Fibroblast of pulmonary artery (primary cell): ENCODE data around the gene TBC1D8.

Source experiments
- DNase-seq: peaks from one replicate; pipeline ENCODE4 v3.0.0-alpha.2; 2010; ENCODE audit warnings: low read depth
- H3K4me3 ChIP-seq: replicated peaks from 2 replicates; pipeline ENCODE4 v1.5.1; 2011; ENCODE audit warnings: low read depth, mild to moderate bottlenecking, control low read depth, low read length, moderate library complexity
- TF ChIP-seq, protein P1 (sequence below): IDR thresholded peaks from 2 replicates; pipeline ENCODE4 v1.5.1; 2011; ENCODE audit warnings: mild to moderate bottlenecking, control low read depth, low read length, inconsistent platforms; ENCODE audit errors: missing control alignments

The TBC1D8 gene

DNA sequence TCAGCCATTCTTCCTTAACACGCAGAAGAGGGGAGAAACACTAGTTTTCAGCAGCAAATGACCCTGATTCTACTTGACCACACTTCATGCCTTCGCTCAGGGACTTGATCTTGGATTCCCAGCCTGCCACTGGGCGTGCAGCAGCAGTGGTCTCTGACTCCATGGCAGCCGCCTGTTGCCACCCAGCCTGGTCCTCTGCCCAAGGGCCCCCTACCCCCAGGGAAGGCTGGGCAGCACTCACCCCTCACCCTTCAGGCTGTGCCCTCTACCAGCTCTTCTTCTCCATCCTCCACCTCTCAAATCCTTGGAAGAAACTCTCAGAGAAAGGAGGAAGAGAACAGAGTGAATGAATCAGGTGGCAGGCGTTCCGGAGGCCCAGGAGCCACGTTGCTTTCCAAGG, 181.2 kb downstream of the TBC1D8 start:
- no peak overlapping the region for H3K4me3 ChIP-seq
- DNase-seq: no peak
- TF ChIP-seq, protein P1, sequence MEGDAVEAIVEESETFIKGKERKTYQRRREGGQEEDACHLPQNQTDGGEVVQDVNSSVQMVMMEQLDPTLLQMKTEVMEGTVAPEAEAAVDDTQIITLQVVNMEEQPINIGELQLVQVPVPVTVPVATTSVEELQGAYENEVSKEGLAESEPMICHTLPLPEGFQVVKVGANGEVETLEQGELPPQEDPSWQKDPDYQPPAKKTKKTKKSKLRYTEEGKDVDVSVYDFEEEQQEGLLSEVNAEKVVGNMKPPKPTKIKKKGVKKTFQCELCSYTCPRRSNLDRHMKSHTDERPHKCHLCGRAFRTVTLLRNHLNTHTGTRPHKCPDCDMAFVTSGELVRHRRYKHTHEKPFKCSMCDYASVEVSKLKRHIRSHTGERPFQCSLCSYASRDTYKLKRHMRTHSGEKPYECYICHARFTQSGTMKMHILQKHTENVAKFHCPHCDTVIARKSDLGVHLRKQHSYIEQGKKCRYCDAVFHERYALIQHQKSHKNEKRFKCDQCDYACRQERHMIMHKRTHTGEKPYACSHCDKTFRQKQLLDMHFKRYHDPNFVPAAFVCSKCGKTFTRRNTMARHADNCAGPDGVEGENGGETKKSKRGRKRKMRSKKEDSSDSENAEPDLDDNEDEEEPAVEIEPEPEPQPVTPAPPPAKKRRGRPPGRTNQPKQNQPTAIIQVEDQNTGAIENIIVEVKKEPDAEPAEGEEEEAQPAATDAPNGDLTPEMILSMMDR: no peak

DNA sequence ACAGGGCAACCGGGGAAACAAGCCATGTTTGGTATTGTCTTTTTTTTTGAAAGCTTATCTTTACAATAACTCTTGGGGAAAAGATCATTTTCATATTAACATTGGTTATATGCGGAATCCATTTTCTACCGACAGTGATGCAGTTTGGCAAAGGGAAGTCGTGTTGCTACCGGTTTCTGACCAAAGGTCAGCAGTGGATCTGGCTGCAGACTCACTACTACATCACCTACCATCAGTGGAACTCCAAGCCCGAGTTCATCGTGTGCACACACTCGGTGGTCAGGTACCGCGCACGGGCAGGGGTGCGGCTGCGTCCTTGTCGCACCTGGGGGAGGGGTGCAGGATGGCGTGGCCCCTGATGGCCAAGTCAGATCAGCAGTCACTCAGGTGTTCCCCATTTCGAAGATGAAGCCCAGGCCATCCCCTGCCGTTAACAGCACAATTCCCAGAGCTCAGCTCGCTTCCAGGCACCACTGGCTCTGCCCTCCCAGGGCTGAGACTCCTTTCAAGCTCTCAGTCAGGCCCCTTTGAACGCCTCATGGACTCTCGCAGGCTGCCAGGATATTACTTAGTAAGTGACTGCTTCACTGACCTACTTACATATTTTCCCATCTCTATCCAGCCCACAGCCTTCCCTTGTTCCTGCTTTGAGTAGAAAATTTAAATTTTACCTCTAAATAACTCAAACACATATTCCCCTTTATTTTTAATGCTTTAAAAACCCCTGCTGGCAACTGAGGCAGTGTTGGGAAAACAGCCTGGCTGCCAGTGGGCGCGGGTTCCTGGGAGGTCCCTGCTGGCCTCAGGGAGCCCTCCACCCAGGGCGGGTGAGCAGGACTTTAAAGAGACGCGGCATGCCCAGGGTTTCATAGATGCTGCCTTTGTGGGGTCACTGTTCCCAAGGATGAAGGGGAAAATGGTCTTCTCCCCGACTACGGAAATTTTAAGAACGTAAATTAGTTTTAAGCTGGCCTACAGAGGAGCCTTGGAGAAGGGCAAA, 182.7 kb downstream of the TBC1D8 start:
- DNase-seq: no peak
- no peak overlapping the region for H3K4me3 ChIP-seq
- TF ChIP-seq, protein P1: no peak

GRCh38 chr2:100967716-100968115, 183.5 kb downstream of the TBC1D8 start:
- TF ChIP-seq, protein P1: no peak
- no peak overlapping the region for H3K4me3 ChIP-seq
- no peak for DNase-seq

GRCh38 chr2:100965596-100965995, 185.6 kb downstream of the TBC1D8 start:
- no peak for DNase-seq
- TF ChIP-seq, protein P1: no peak
- H3K4me3 ChIP-seq: no peak overlapping the region

GRCh38 chr2:100964681-100965169, 186.5 kb downstream of the TBC1D8 start:
- no peak overlapping the region for H3K4me3 ChIP-seq
- TF ChIP-seq, protein P1: no peak
- no peak for DNase-seq

DNA sequence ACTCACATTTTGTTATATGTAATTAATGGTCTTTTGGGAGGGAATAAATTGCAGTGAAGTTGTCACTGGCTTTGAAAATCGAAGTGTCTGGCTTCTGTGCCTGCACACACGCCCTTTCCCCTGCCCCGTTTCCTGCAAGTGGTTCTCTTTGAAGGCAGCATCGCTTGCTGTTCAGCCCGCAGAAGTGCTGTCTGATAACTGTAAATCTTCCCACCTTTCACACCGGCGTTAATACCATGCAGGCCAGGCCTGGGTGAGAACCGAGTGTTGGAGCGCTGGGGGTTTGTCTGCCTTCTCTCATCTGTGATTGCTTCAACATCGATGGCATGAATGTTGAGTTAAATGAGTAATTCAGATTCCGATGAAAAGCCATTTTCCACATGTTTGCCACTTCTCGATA, 187.0 kb downstream of the TBC1D8 start:
- no peak for DNase-seq
- TF ChIP-seq, protein P1: no peak
- no peak overlapping the region for H3K4me3 ChIP-seq
